Measurements from ENCODE around the gene FOXR1.

DNA sequence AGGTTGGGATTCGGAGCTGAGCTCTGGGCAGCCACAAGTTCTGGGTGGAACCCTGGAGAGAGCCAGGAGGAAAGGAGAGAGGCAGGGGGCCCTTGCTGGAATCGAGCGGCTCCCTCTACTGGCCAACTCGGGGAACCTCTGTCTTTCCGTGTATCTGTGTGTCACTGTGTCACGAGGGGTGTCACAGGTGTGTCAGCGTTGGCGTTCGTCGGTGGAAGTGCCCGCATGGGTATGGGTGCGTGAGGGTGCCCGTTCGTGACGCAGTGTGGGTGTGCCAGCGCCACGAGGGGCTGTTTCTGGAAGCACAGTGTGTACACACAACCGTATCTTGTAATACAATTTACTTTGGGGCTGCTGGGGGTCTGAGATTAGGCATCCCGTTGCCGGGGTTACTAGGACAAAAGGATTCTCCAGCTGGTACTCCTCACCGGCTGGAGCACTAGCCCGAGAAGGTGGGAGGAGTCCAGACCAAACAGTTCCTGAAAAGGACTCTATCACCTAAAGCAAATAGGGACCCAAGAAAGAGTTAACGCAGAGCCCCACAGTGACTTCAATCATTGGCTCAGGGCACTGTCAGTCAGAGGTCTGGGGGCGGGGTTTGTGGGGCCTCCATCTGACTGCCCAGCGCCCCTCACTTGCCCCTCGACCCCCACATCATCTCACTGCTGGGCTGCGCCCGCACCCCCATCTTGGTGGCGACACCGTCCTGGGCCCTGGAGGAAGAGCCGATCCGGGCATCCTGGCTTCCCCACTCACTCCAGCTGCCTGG lies 43.3 kb upstream of the FOXR1 start:
- TF ChIP-seq CTCF (IDR thresholded peaks at IDR 0.05; ENCODE audit: low read depth, low read length, poor library complexity, severe bottlenecking) (peak; percentile 97), EZH2phosphoT487 (IDR thresholded peaks at IDR 0.05; ENCODE audit: borderline replicate concordance, low read length) (no peak)
